SK-N-SH treated with all-trans-retinoic acid at 6 μM for 48 hours (cell line): Measurements from ENCODE around the gene OLFML2A.
"Not testable (repeated sequence)": the region's sequence is repeated elsewhere in the genome, so short reads cannot be mapped to it uniquely, and the experiment has no call there.

Source experiments
- ATAC-seq: fragments of 200-7000 bp; cut with Tn5 transposase; 3 replicates; pipeline ENCODE4 v1.9.1; 2020; ENCODE audit warnings: mild to moderate bottlenecking, moderate library complexity
- ARNTL ChIP-seq: fragments of 450-650 bp; formaldehyde crosslinking; IDR thresholded peaks from 2 replicates; pipeline ENCODE4 v1.5.0; 2020; ENCODE audit warnings: low read depth, mild to moderate bottlenecking, moderate library complexity, borderline replicate concordance
- BACH2 ChIP-seq: fragments of 250-450 bp; sonication (Bioruptor Pico); IDR thresholded peaks from 2 replicates; pipeline ENCODE4 v1.9.0; 2021; ENCODE audit warnings: mild to moderate bottlenecking, borderline replicate concordance
- CREB5 ChIP-seq: fragments of 250-450 bp; sonication (Bioruptor Pico); IDR thresholded peaks from 2 replicates; pipeline ENCODE4 v1.5.1; 2020; ENCODE audit warnings: low read depth, mild to moderate bottlenecking, moderate library complexity
- CSDC2 ChIP-seq: fragments of 250-450 bp; sonication (Bioruptor Pico); IDR thresholded peaks from 2 replicates; pipeline ENCODE4 v1.5.0; 2020; ENCODE audit warnings: mild to moderate bottlenecking, moderate library complexity
- CSRNP3 ChIP-seq: fragments of 250-450 bp; sonication (Bioruptor Pico); IDR thresholded peaks from 2 replicates; pipeline ENCODE4 v1.5.1; 2021; ENCODE audit warnings: mild to moderate bottlenecking, moderate library complexity
- ESRRG ChIP-seq: fragments of 250-450 bp; sonication (Bioruptor Pico); IDR thresholded peaks from 2 replicates; pipeline ENCODE4 v1.6.1; 2021; ENCODE audit warnings: mild to moderate bottlenecking
- GLIS3 ChIP-seq: fragments of 250-450 bp; sonication (Bioruptor Pico); IDR thresholded peaks from 2 replicates; pipeline ENCODE4 v1.5.0; 2020; ENCODE audit warnings: mild to moderate bottlenecking, moderate library complexity
- ISL1 ChIP-seq: fragments of 250-450 bp; sonication (Bioruptor Pico); IDR thresholded peaks from 2 replicates; pipeline ENCODE4 v2.1.2; 2022; ENCODE audit warnings: mild to moderate bottlenecking, moderate library complexity
- OSR1 ChIP-seq: fragments of 250-450 bp; sonication (Bioruptor Pico); IDR thresholded peaks from 2 replicates; pipeline ENCODE4 v1.8.0; 2022; ENCODE audit warnings: moderate library complexity, mild to moderate bottlenecking, inconsistent platforms
- POU6F1 ChIP-seq: fragments of 250-450 bp; sonication (Bioruptor Pico); IDR thresholded peaks from 2 replicates; pipeline ENCODE4 v1.8.0; 2021; ENCODE audit warnings: low read depth, mild to moderate bottlenecking, moderate library complexity, borderline replicate concordance
- PPARA ChIP-seq: fragments of 250-450 bp; sonication (Bioruptor Pico); IDR thresholded peaks from 2 replicates; pipeline ENCODE4 v1.5.0; 2020; ENCODE audit warnings: mild to moderate bottlenecking, borderline replicate concordance
- SNAI2 ChIP-seq: fragments of 250-450 bp; sonication (Bioruptor Pico); IDR thresholded peaks from 2 replicates; pipeline ENCODE4 v1.5.0; 2020; ENCODE audit warnings: mild to moderate bottlenecking, moderate library complexity
- TCF4 ChIP-seq: fragments of 250-450 bp; sonication (Bioruptor Pico); IDR thresholded peaks from 2 replicates; pipeline ENCODE4 v1.8.0; 2021; ENCODE audit warnings: mild to moderate bottlenecking, moderate library complexity, borderline replicate concordance
- TSHZ2 ChIP-seq: fragments of 250-450 bp; sonication (Bioruptor Pico); IDR thresholded peaks from 2 replicates; pipeline ENCODE4 v1.5.0; 2020; ENCODE audit warnings: mild to moderate bottlenecking, moderate library complexity
- ZFP3 ChIP-seq: fragments of 250-450 bp; sonication (Bioruptor Pico); IDR thresholded peaks from 2 replicates; pipeline ENCODE4 v1.5.0; 2020; ENCODE audit warnings: mild to moderate bottlenecking, moderate library complexity
- ZFP30 ChIP-seq: fragments of 450-650 bp; formaldehyde crosslinking; IDR thresholded peaks from 2 replicates; pipeline ENCODE4 v1.5.0; 2022; ENCODE audit warnings: mild to moderate bottlenecking, moderate library complexity
- ZNF8 ChIP-seq: fragments of 450-650 bp; formaldehyde crosslinking; IDR thresholded peaks from 2 replicates; pipeline ENCODE4 v1.5.0; 2020; ENCODE audit warnings: mild to moderate bottlenecking, moderate library complexity

OLFML2A gene

GRCh38 chr9:124840300-124840833 is 63.4 kb downstream of the OLFML2A start:
- TF ChIP-seq CSRNP3 (no peak), ZFP3 (CRISPR knock-in tag) (no peak)
- ATAC-seq, result peak; percentile 66

GRCh38 chr9:124841075-124841821 is 64.3 kb downstream of the OLFML2A start:
- TF ChIP-seq ZFP3 (CRISPR knock-in tag) (no peak), CSRNP3 (no peak), GLIS3 (no peak), OSR1 (CRISPR knock-in tag) (no peak), POU6F1 (no peak), BACH2 (no peak), TCF4 (CRISPR knock-in tag) (no peak)
- TF ChIP-seq, all 23 proteins: peak for 0
- ATAC-seq, result no peak

GRCh38 chr9:124843456-124844034 is 66.6 kb downstream of the OLFML2A start:
- TF ChIP-seq TSHZ2 (CRISPR knock-in tag) (no peak), ESRRG (CRISPR knock-in tag) (no peak), PPARA (CRISPR knock-in tag) (no peak), OSR1 (CRISPR knock-in tag) (no peak), ZFP30 (CRISPR knock-in tag) (no peak), CSRNP3 (no peak), SNAI2 (CRISPR knock-in tag) (no peak), ZFP3 (CRISPR knock-in tag) (no peak), CREB5 (CRISPR knock-in tag) (no peak), ZNF8 (CRISPR knock-in tag) (no peak), BACH2 (no peak), ARNTL (no peak), ISL1 (CRISPR knock-in tag) (no peak)

GRCh38 chr9:124844291-124844690 is 67.4 kb downstream of the OLFML2A start:
- no peak for ATAC-seq
- TF ChIP-seq ZFP3 (CRISPR knock-in tag) (no peak), OSR1 (CRISPR knock-in tag) (no peak), CSRNP3 (no peak), CSDC2 (no peak)
- TF ChIP-seq, all 23 proteins: peak for 0

More at GRCh38 chr9:124843456-124844034, 66.6 kb downstream of the OLFML2A start:
- no peak for ATAC-seq

- not testable (repeated sequence) for ATAC-seq
Measured at GRCh38 chr9:124846467-124846866, 69.5 kb downstream of the OLFML2A start.
